GM18870 (cell line): Measurements from ENCODE around the gene ASAH2B.
"Not testable (repeated sequence)": the region's sequence is repeated elsewhere in the genome, so short reads cannot be mapped to it uniquely, and the experiment has no call there.

Source experiments
- ATAC-seq: cut with Tn5 transposase; IDR thresholded peaks from one replicate; pipeline ENCODE4 v1.9.1; 2021; ENCODE audit warnings: moderate library complexity; ENCODE audit not compliant: unreplicated experiment

Gene ASAH2B

GRCh38 chr10:50739618-50740292 is at the start of gene ASAH2B:
ASAH2B (plus strand) TSS chr10:50739936; CDS start chr10:50745131, 5,195 bp downstream.
- peak; percentile 69 for ATAC-seq

- ATAC-seq, result not testable (repeated sequence)
These were observed 41.9 kb upstream of the ASAH2B start for GRCh38 chr10:50697819-50698218.

- ATAC-seq, result not testable (repeated sequence)
These were observed 37.8 kb upstream of the ASAH2B start for GRCh38 chr10:50701947-50702346.

- not testable (repeated sequence) for ATAC-seq
These were observed 36.7 kb upstream of the ASAH2B start for GRCh38 chr10:50702997-50703396.

- ATAC-seq, result peak; percentile 58
These were observed 35.2 kb upstream of the ASAH2B start for GRCh38 chr10:50704436-50705079.

GRCh38 chr10:50706006-50706405 is 33.7 kb upstream of the ASAH2B start:
- not testable (repeated sequence) for ATAC-seq

GRCh38 chr10:50710241-50710640 is 29.5 kb upstream of the ASAH2B start:
- not testable (repeated sequence) for ATAC-seq

GRCh38 chr10:50723812-50724211 is 15.9 kb upstream of the ASAH2B start:
- peak; percentile 77 for ATAC-seq

GRCh38 chr10:50728112-50728511 is 11.6 kb upstream of the ASAH2B start:
- ATAC-seq, result not testable (repeated sequence)

- ATAC-seq, result peak; percentile 7
These were observed 634 bp upstream of the ASAH2B start for GRCh38 chr10:50738987-50739617.

GRCh38 chr10:50740293-50740648 is 535 bp downstream of the ASAH2B start:
- peak; percentile 43 for ATAC-seq

- ATAC-seq, result not testable (repeated sequence)
These were observed 3.1 kb downstream of the ASAH2B start for GRCh38 chr10:50742820-50743219.

- ATAC-seq, result not testable (repeated sequence)
These were observed 27.2 kb downstream of the ASAH2B start for GRCh38 chr10:50766774-50767513.

- ATAC-seq, result not testable (repeated sequence)
These were observed 32.3 kb downstream of the ASAH2B start for GRCh38 chr10:50772042-50772441.

- peak; percentile 50 for ATAC-seq
These were observed 35.1 kb downstream of the ASAH2B start for GRCh38 chr10:50774868-50775267.

GRCh38 chr10:50780036-50780435 is 40.3 kb downstream of the ASAH2B start:
- not testable (repeated sequence) for ATAC-seq

GRCh38 chr10:50782017-50782416 is 42.3 kb downstream of the ASAH2B start:
- ATAC-seq, result not testable (repeated sequence)

- not testable (repeated sequence) for ATAC-seq
These were observed 48.2 kb downstream of the ASAH2B start for GRCh38 chr10:50787962-50788361.

- no peak for ATAC-seq
These were observed 49.5 kb downstream of the ASAH2B start for GRCh38 chr10:50788951-50789945.

GRCh38 chr10:50794490-50794889 is 54.8 kb downstream of the ASAH2B start:
- no peak for ATAC-seq
